Activated T-helper 9 cell treated with anti-CD3 and anti-CD28 coated beads, Interleukin-2, amount 50 U/mL, for 16 hours (primary cell): ENCODE data around the gene CDC5L.

ENCODE experiments used
- DNase-seq: peaks from one replicate; pipeline ENCODE4 v3.0.0-alpha.2; 2020; ENCODE audit warnings: low read depth

The CDC5L gene

GRCh38 chr6:44499609-44500008 is 112.1 kb downstream of the CDC5L start:
- no peak for DNase-seq
